ENCODE results near the gene NOG. TPM values are rescaled to one million over a fixed set of nuclear protein-coding genes. Genes with fewer than 3 reads are reported as not detected.

NOG gene
- total and polyA plus RNA-seq, 10 of the 15 experiments (the other 5 are each of a cell fraction or from before 2014, with no cell fraction given): 0.10 TPM; not detected in 9

DNA sequence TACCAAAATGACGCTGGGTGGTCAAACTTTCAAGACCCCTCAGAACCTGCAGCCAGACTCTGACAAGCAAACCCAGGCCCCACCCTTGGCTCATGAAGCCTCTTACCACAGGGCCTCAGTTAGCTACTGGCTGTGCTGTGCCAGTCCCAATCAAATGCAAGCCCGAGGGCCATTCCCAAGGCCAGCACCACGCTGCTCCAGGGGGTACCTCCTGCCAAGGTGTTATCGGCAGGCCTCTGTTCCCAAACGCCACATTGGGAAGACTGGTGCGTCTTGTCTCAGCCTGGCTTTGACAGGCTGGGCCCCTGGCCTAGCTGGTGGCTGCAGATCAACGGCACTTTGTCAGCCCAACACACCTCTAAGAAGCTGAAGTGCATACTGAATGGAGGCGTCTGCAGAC is 35.8 kb upstream of the NOG start (continued):
- TF ChIP-seq KLF5 (IDR thresholded peaks at IDR 0.05; ENCODE audit: partially characterized antibody) (no peak), NFIC (IDR thresholded peaks at IDR 0.05; ENCODE audit: low read depth, low read length) (no peak)

DNA sequence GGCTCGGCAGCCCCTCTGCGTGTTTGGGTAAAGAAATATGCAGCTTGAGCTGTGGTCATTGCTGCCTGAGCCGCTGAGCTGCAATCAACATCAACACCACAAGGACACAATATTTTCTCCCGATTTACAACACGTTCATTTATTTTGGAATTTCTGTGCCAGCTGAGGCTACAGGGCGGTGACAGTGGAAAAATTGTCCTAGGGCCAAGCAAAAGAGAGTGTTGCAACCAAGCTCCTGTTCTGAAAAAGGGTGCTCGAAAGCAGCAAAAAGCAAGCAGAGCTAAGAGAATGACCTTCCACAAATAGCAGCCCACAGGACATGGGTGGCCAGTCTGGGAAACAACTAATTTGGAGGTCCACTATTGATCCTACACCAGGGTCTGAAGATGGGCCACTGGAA is 35.4 kb upstream of the NOG start:
- no peaks in the 10 kb centered on the region for H3K79me2 ChIP-seq (ENCODE audit: control insufficient read depth, insufficient read depth, low read length)
- no peaks in the 10 kb centered on the region for H3K36me3 ChIP-seq (ENCODE audit: control insufficient read depth in 2 of 2, insufficient read depth in 2 of 2, low read length in 1 of 2)
- POLR2A ChIA-PET: no interaction called here
- SMC1A ChIA-PET (ENCODE audit: uncharacterized antibody, unreplicated experiment): no interaction called here
- BruUV-seq (replicated peaks): no TSS peak
- DNase-seq (ENCODE audit: low read depth, low spot score) (no peak), ATAC-seq (no peak), FAIRE-seq (no peak)
- CTCF ChIA-PET: interaction anchor here (1.6 kb wide), 1 partner anchor 58 kb away, joined by 4 read pairs; no protein-coding TSS in a partner anchor
- H3K4me2 ChIP-seq (ENCODE audit: control insufficient read depth, insufficient read depth): no peak overlapping the region
- no peak overlapping the region for H3K27ac ChIP-seq (ENCODE audit: control insufficient read depth, insufficient read depth)
- H3K27me3 ChIP-seq (replicated peaks in 1 of 2; ENCODE audit: control insufficient read depth in 2 of 2, insufficient read depth in 2 of 2, low read length in 1 of 2): no peaks in the 10 kb centered on the region
- H2AFZ ChIP-seq (ENCODE audit: control insufficient read depth, low read depth, low read length): no peak overlapping the region
- H3K4me1 ChIP-seq (ENCODE audit: control insufficient read depth, insufficient read depth, low read length): no peaks in the 10 kb centered on the region
- WGBS (ENCODE audit: insufficient coverage, insufficient replicate concordance, low lambda C conversion rate, missing lambda C conversion rate): 0% methylated on average over 7 of the region's 7 CpGs
- TF ChIP-seq ZSCAN29 (IDR thresholded peaks at IDR 0.05) (no peak), NR2F1 (conservative IDR thresholded peaks at IDR 0.05) (no peak), CHD4 (IDR thresholded peaks at IDR 0.05) (no peak), STAT1 (conservative IDR thresholded peaks at IDR 0.05) (no peak), FOXK2 (IDR thresholded peaks at IDR 0.05) (no peak), ETV6 (conservative IDR thresholded peaks at IDR 0.05 in 1 of 2, IDR thresholded peaks at IDR 0.05 in 1 of 2; ENCODE audit: borderline replicate concordance in 1 of 2, low read depth in 1 of 2) (no peak), ASH2L (IDR thresholded peaks at IDR 0.05; ENCODE audit: borderline replicate concordance, low read depth) (no peak)
- TF ChIP-seq, protein P1, sequence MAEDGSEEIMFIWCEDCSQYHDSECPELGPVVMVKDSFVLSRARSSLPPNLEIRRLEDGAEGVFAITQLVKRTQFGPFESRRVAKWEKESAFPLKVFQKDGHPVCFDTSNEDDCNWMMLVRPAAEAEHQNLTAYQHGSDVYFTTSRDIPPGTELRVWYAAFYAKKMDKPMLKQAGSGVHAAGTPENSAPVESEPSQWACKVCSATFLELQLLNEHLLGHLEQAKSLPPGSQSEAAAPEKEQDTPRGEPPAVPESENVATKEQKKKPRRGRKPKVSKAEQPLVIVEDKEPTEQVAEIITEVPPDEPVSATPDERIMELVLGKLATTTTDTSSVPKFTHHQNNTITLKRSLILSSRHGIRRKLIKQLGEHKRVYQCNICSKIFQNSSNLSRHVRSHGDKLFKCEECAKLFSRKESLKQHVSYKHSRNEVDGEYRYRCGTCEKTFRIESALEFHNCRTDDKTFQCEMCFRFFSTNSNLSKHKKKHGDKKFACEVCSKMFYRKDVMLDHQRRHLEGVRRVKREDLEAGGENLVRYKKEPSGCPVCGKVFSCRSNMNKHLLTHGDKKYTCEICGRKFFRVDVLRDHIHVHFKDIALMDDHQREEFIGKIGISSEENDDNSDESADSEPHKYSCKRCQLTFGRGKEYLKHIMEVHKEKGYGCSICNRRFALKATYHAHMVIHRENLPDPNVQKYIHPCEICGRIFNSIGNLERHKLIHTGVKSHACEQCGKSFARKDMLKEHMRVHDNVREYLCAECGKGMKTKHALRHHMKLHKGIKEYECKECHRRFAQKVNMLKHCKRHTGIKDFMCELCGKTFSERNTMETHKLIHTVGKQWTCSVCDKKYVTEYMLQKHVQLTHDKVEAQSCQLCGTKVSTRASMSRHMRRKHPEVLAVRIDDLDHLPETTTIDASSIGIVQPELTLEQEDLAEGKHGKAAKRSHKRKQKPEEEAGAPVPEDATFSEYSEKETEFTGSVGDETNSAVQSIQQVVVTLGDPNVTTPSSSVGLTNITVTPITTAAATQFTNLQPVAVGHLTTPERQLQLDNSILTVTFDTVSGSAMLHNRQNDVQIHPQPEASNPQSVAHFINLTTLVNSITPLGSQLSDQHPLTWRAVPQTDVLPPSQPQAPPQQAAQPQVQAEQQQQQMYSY (CRISPR knock-in tag; IDR thresholded peaks at IDR 0.05): no peak
- TF ChIP-seq, protein P2, sequence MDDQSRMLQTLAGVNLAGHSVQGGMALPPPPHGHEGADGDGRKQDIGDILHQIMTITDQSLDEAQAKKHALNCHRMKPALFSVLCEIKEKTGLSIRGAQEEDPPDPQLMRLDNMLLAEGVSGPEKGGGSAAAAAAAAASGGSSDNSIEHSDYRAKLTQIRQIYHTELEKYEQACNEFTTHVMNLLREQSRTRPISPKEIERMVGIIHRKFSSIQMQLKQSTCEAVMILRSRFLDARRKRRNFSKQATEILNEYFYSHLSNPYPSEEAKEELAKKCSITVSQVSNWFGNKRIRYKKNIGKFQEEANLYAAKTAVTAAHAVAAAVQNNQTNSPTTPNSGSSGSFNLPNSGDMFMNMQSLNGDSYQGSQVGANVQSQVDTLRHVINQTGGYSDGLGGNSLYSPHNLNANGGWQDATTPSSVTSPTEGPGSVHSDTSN (IDR thresholded peaks at IDR 0.05; ENCODE audit: insufficient replicate concordance, low read depth, low read length): no peak
- no peak overlapping the region for H3K4me3 ChIP-seq
- H3K9me3 ChIP-seq (replicated peaks; ENCODE audit: control insufficient read depth, insufficient read depth, low read length): no peaks in the 10 kb centered on the region
- H4K20me1 ChIP-seq (ENCODE audit: control insufficient read depth, insufficient read depth): no peaks in the 10 kb centered on the region
- RAD21 ChIA-PET (ENCODE audit: unreplicated experiment): no interaction called here
- no peak overlapping the region for H3K9ac ChIP-seq (ENCODE audit: control insufficient read depth, insufficient read depth, low read length)
- in situ Hi-C loops (cut with MboI): no loop called here
- intact Hi-C loops (cut with micrococcal nuclease; ENCODE audit: unreplicated experiment): no loop called here
